HG02973 (cell line): ENCODE measurements around the gene EIF4EBP3.

ENCODE experiments used
- ATAC-seq: cut with Tn5 transposase; IDR thresholded peaks from one replicate; pipeline ENCODE4 v1.9.1; 2021; ENCODE audit warnings: moderate library complexity; ENCODE audit not compliant: unreplicated experiment

The EIF4EBP3 gene

GRCh38 chr5:140556438-140556837 lies 9.0 kb downstream of the EIF4EBP3 start:
- ATAC-seq: no peak

- ATAC-seq: peak; percentile 94
Observed at GRCh38 chr5:140557136-140557805, 9.8 kb downstream of the EIF4EBP3 start, which contains the start of gene SRA1. TSS of gene SRA1 (minus strand) at chr5:140557473. CDS start at chr5:140557452, 21 bp downstream.

- no peak for ATAC-seq
Observed at GRCh38 chr5:140557965-140558364, 10.5 kb downstream of the EIF4EBP3 start.

GRCh38 chr5:140558542-140558941 lies 11.1 kb downstream of the EIF4EBP3 start:
- no peak for ATAC-seq

GRCh38 chr5:140560227-140560626 lies 12.8 kb downstream of the EIF4EBP3 start:
- no peak for ATAC-seq

GRCh38 chr5:140561753-140562523 lies 14.5 kb downstream of the EIF4EBP3 start:
- no peak for ATAC-seq

GRCh38 chr5:140563596-140563995 lies 16.1 kb downstream of the EIF4EBP3 start:
- ATAC-seq: no peak

- ATAC-seq: peak; percentile 84
Observed at GRCh38 chr5:140564196-140565023, 16.9 kb downstream of the EIF4EBP3 start, which contains the start of the genes APBB3 and SLC35A4. TSS of gene APBB3 (minus strand) at chr5:140564598. CDS start at chr5:140564245, 353 bp downstream. TSS of gene SLC35A4 (plus strand) at chr5:140564828. CDS start at chr5:140567170, 2,342 bp downstream.

- ATAC-seq: no peak
Observed at GRCh38 chr5:140565024-140565779, 17.7 kb downstream of the EIF4EBP3 start.

- no peak for ATAC-seq
Observed at GRCh38 chr5:140565780-140566095, 18.3 kb downstream of the EIF4EBP3 start.

- ATAC-seq: no peak
Observed at GRCh38 chr5:140566665-140567064, 19.2 kb downstream of the EIF4EBP3 start.

GRCh38 chr5:140567136-140567818 lies 19.8 kb downstream of the EIF4EBP3 start:
- no peak for ATAC-seq

GRCh38 chr5:140567871-140568270 lies 20.4 kb downstream of the EIF4EBP3 start:
- ATAC-seq: no peak

GRCh38 chr5:140568443-140569063 lies 21.1 kb downstream of the EIF4EBP3 start:
- ATAC-seq: no peak

- ATAC-seq: no peak
Observed at GRCh38 chr5:140569197-140569596, 21.7 kb downstream of the EIF4EBP3 start.

- no peak for ATAC-seq
Observed at GRCh38 chr5:140570058-140570457, 22.6 kb downstream of the EIF4EBP3 start.

GRCh38 chr5:140570488-140570887 lies 23.0 kb downstream of the EIF4EBP3 start:
- no peak for ATAC-seq

GRCh38 chr5:140571105-140571504 lies 23.6 kb downstream of the EIF4EBP3 start:
- ATAC-seq: no peak

- ATAC-seq: no peak
Observed at GRCh38 chr5:140573683-140574082, 26.2 kb downstream of the EIF4EBP3 start.

- no peak for ATAC-seq
Observed at GRCh38 chr5:140574165-140574564, 26.7 kb downstream of the EIF4EBP3 start.
